Omental fat pad (tissue), 4 donors: Measurements from ENCODE around the gene JPH2. TPM values are rescaled to one million over a fixed set of nuclear protein-coding genes. Genes with fewer than 3 reads are reported as not detected.

Experiments
- ATAC-seq: fragments of 150-250 bp; one replicate; pipeline ENCODE4 v1.9.1; 2016; ENCODE audit warnings: mild to moderate bottlenecking, moderate library complexity; ENCODE audit not compliant: low FRiP score
- DNase-seq: peaks from one replicate; pipeline ENCODE4 v3.0.0-alpha.2; 2019; ENCODE audit warnings: low spot score
- CTCF ChIP-seq, 3 donors: fragments of 450-650 bp; IDR thresholded peaks; one replicate each; pipeline ENCODE4 v1.5.1; 2016 to 2017; ENCODE audit warnings: antibody characterized with exemption in 3 of 3, mild to moderate bottlenecking in 3 of 3, moderate library complexity in 2 of 3
- total RNA-seq, 4 donors: library from RNA; depleted of rRNA; stranded (reverse); fragments of >200 nt; gene quantifications; one replicate each; pipeline ENCODE4 v1.1.0, GENCODE V29; 2016

Gene JPH2
- total RNA-seq, 4 donors from 2014 or later, result 2.6 to 7.9 (median 7.1) TPM

DNA sequence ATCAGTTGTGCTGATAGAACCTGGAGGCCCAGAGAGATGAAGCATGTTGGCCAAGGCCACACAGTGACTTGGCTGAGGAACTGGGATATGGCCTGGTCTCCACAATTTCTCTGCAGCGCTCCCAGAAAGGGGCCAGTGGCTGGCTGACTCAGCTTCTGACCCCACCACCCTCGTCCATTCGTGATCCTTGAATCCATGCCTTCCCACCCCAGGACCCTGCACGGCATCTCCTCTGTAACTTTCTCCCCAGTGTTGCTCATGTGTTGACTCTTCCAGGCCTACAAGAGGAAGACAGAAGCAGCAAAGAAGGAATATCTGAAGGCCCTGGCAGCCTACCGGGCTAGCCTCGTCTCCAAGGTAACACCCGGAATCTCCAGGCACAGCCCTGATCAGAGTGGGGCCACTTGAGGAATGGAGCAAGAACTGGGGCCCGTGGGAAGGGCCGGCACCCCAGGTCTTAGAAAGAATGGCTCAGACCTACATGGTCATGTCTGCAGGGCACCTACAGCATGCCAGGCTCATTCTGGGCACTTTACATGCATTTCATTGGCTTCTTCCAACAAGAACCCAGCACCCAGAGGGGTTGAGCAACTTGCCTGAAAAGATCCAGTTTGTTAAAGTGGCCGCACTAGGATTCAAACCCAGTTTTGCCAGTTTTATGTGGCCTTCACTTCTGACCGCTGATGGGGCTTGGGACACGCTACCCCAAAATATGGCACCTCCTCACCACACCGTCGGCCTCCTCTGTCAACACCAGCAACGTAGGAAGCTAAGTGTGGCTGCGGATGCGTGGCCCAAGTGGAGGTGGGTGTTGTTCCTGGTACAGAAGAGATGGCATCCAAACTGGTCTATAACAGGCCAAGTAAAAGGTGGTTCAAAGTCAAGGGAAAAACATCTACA lies 122.2 kb downstream of the JPH2 start:
- no peak for ATAC-seq
- no peak for DNase-seq
- no peak for TF ChIP-seq CTCF (IDR thresholded peaks at IDR 0.05)

Other genes starting within 250 kb of the JPH2 start
- gene OSER1, start 23.6 kb upstream of the JPH2 start, total RNA-seq, result 10 to 100 TPM; 42.8 to 65.0 (median 49.7) TPM
- not detected for gene GDAP1L1, start 60.1 kb upstream of the JPH2 start, total RNA-seq
- 10 to 100 TPM; 13.0 to 21.4 (median 19.8) TPM for gene FITM2, start 124.0 kb upstream of the JPH2 start, total RNA-seq
- gene R3HDML, start 149.9 kb upstream of the JPH2 start, total RNA-seq, result not detected
- not detected for gene HNF4A, start 168.5 kb upstream of the JPH2 start, total RNA-seq